PFSK-1 (cell line): Measurements from ENCODE around the gene MAP6.

Experiments
- REST ChIP-seq, 2 experiments: IDR thresholded peaks; 2 replicates each; pipeline versions ENCODE4 v1.6.1 to v1.8.0; 2011 to 2012; ENCODE audit warnings: low read depth in 2 of 2, low read length in 2 of 2, control low read depth in 1 of 2, inconsistent platforms in 1 of 2, mild to moderate bottlenecking in 1 of 2, moderate library complexity in 1 of 2; ENCODE audit not compliant: insufficient read depth in 1 of 2
- SIN3A ChIP-seq: IDR thresholded peaks from 2 replicates; pipeline ENCODE4 v1.6.1; 2012; ENCODE audit warnings: mild to moderate bottlenecking, low read length, moderate library complexity, borderline replicate concordance; ENCODE audit not compliant: insufficient read depth
- TAF1 ChIP-seq: IDR thresholded peaks from 2 replicates; pipeline ENCODE4 v1.6.1; 2012; ENCODE audit warnings: low read length, control low read depth, borderline replicate concordance; ENCODE audit not compliant: insufficient read depth

- TF ChIP-seq REST (IDR thresholded peaks at IDR 0.05; ENCODE audit: insufficient read depth in 1 of 2, low read depth in 2 of 2, low read length in 2 of 2) (no peak), SIN3A (no peak), TAF1 (no peak)
Measured at GRCh38 chr11:75593286-75593915, 75.4 kb downstream of the MAP6 start.
